Stimulated activated CD4-positive, alpha-beta T cell treated with anti-CD3 and anti-CD28 coated beads, Interleukin-1b, Interleukin-23, amount 100 ng/mL, for 1 hour (primary cell): ENCODE data around the gene PHKA1.
"Not testable (repeated sequence)": the region's sequence is repeated elsewhere in the genome, so short reads cannot be mapped to it uniquely, and the experiment has no call there.

Experiments
- DNase-seq, 2 donors: peaks; one replicate each; pipeline ENCODE4 v3.0.0-alpha.2; 2020; ENCODE audit warnings: low read depth in 2 of 2

PHKA1 gene

GRCh38 chrX:72666451-72666850 lies 47.7 kb downstream of the PHKA1 start:
- DNase-seq = no peak

- DNase-seq = no peak
Observed at GRCh38 chrX:72663737-72664136, 50.4 kb downstream of the PHKA1 start.

- DNase-seq = no peak
Observed at GRCh38 chrX:72662020-72662747, 51.9 kb downstream of the PHKA1 start.

GRCh38 chrX:72659723-72660122 lies 54.4 kb downstream of the PHKA1 start:
- DNase-seq = no peak

GRCh38 chrX:72652082-72652481 lies 62.0 kb downstream of the PHKA1 start:
- DNase-seq = no peak

GRCh38 chrX:72644946-72645345 lies 69.2 kb downstream of the PHKA1 start:
- DNase-seq = no peak

GRCh38 chrX:72641611-72642010 lies 72.5 kb downstream of the PHKA1 start:
- no peak for DNase-seq

GRCh38 chrX:72635930-72636329 lies 78.2 kb downstream of the PHKA1 start:
- DNase-seq = no peak

- DNase-seq = no peak
Observed at GRCh38 chrX:72634331-72634730, 79.8 kb downstream of the PHKA1 start.

- no peak for DNase-seq
Observed at GRCh38 chrX:72630185-72630584, 83.9 kb downstream of the PHKA1 start.

GRCh38 chrX:72624194-72624593 lies 89.9 kb downstream of the PHKA1 start:
- no peak for DNase-seq

GRCh38 chrX:72621625-72622485 lies 92.3 kb downstream of the PHKA1 start:
- no peak for DNase-seq

- no peak for DNase-seq
Observed at GRCh38 chrX:72621163-72621562, 92.9 kb downstream of the PHKA1 start.

GRCh38 chrX:72620550-72621145 lies 93.5 kb downstream of the PHKA1 start:
- no peak for DNase-seq

GRCh38 chrX:72609313-72609712 lies 104.8 kb downstream of the PHKA1 start:
- DNase-seq = no peak

GRCh38 chrX:72604705-72605104 lies 109.4 kb downstream of the PHKA1 start:
- no peak for DNase-seq

- no peak for DNase-seq
Observed at GRCh38 chrX:72604112-72604511, 110.0 kb downstream of the PHKA1 start.

GRCh38 chrX:72591038-72591437 lies 123.1 kb downstream of the PHKA1 start:
- not testable (repeated sequence) for DNase-seq

- DNase-seq = no peak
Observed at GRCh38 chrX:72584163-72584562, 129.9 kb downstream of the PHKA1 start.

GRCh38 chrX:72576141-72576894 lies 137.8 kb downstream of the PHKA1 start:
- DNase-seq = no peak

- DNase-seq = no peak
Observed at GRCh38 chrX:72573158-72573511, 141.0 kb downstream of the PHKA1 start.
